Upper lobe of right lung (tissue), 1 donor: Measurements from ENCODE around the gene FAM20A. TPM values are rescaled to one million over a fixed set of nuclear protein-coding genes. Genes with fewer than 3 reads are reported as not detected.
A peak's percentile ranks its signal among the peaks of the same experiment; 100 is the strongest.

Source experiments
- ATAC-seq: fragments of 200-7000 bp; cut with Tn5 transposase; one replicate; pipeline ENCODE4 v1.9.1; 2020; ENCODE audit warnings: mild to moderate bottlenecking, moderate library complexity
- DNase-seq: peaks from one replicate; pipeline ENCODE4 v3.0.0-alpha.2; 2020
- H3K27ac ChIP-seq: fragments of 200-600 bp; one replicate; pipeline ENCODE4 v1.8.0; 2022
- H3K27me3 ChIP-seq: fragments of 200-600 bp; one replicate; pipeline ENCODE4 v1.8.0; 2022; ENCODE audit warnings: mild to moderate bottlenecking
- H3K36me3 ChIP-seq: fragments of 200-600 bp; one replicate; pipeline ENCODE4 v1.8.0; 2022
- H3K4me1 ChIP-seq: fragments of 200-600 bp; one replicate; pipeline ENCODE4 v1.8.0; 2022
- H3K4me3 ChIP-seq: fragments of 200-600 bp; one replicate; pipeline ENCODE4 v1.8.0; 2022; ENCODE audit warnings: mild to moderate bottlenecking
- H3K9me3 ChIP-seq: fragments of 200-600 bp; one replicate; pipeline ENCODE4 v1.8.0; 2022
- intact Hi-C: fragments of 100-400 bp; cut with DNase I; formaldehyde crosslinking; loops from one replicate; pipeline ENCODE4 v1.11.0; 2022
- total RNA-seq: library from RNA; stranded (reverse); fragmentation: NEBNext Ultra II Directional; extraction: Animal tissue kit (Norgen Biotek cat#: 25700); gene quantifications from one replicate; pipeline ENCODE4 v1.2.1, GENCODE V29; 2021
- TF ChIP-seq, protein P1 (sequence below): fragments of 200-600 bp; IDR thresholded peaks from one replicate; pipeline ENCODE4 v1.8.0; 2022; ENCODE audit warnings: antibody characterized with exemption
- donor health status: DM: no; HTN: yes; CAD: no; lungs with severe emphysema.

Gene FAM20A
- total RNA-seq, 1 donor from 2014 or later, result 43.3 TPM

DNA sequence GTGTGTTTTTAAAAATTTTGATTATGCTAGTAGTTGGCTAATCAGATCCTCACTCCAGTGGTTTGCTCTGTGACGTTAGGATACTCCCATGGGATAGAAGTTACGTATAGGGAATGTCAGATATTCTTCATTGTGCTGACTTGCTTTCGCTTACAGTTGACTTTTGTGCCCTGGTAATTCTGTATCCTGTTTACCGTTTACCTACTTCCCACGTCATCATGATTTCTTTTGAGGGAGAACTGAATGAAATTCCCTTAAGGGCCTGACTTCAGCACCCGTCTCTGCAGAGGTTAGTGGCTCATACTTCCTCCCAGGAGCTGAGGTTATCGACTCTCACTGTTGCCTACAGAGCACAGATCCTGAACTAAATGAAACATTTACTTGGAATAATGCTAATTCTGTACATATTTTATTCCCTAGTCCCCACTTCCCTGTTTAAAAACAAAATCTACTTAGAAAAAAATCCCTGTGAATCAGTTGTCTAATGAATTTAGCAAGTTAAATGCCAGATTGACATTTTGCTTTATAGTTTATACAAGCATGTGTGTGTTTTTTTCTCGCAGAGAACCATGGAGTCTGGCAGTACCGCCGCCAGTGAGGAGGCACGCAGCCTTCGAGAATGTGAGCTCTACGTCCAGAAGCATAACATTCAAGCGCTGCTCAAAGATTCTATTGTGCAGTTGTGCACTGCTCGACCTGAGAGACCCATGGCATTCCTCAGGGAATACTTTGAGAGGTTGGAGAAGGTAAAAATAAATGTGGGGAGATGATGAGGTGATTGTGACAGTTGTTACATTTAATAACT lies 86.1 kb downstream of the FAM20A start:
- H3K9me3 ChIP-seq, result no peaks in the 10 kb centered on the region
- H3K4me3 ChIP-seq, result peak overlapping the region; percentile 86
- peak overlapping the region; percentile 100 for H3K27ac ChIP-seq
- DNase-seq (no peak), ATAC-seq (no peak)
- TF ChIP-seq, protein P1, sequence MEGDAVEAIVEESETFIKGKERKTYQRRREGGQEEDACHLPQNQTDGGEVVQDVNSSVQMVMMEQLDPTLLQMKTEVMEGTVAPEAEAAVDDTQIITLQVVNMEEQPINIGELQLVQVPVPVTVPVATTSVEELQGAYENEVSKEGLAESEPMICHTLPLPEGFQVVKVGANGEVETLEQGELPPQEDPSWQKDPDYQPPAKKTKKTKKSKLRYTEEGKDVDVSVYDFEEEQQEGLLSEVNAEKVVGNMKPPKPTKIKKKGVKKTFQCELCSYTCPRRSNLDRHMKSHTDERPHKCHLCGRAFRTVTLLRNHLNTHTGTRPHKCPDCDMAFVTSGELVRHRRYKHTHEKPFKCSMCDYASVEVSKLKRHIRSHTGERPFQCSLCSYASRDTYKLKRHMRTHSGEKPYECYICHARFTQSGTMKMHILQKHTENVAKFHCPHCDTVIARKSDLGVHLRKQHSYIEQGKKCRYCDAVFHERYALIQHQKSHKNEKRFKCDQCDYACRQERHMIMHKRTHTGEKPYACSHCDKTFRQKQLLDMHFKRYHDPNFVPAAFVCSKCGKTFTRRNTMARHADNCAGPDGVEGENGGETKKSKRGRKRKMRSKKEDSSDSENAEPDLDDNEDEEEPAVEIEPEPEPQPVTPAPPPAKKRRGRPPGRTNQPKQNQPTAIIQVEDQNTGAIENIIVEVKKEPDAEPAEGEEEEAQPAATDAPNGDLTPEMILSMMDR, result no peak
- intact Hi-C loops, result no loop called here
- no peaks in the 10 kb centered on the region for H3K27me3 ChIP-seq
- peaks cover 49% of the 10 kb centered on the region for H3K36me3 ChIP-seq
- H3K4me1 ChIP-seq, result peaks cover 44% of the 10 kb centered on the region

DNA sequence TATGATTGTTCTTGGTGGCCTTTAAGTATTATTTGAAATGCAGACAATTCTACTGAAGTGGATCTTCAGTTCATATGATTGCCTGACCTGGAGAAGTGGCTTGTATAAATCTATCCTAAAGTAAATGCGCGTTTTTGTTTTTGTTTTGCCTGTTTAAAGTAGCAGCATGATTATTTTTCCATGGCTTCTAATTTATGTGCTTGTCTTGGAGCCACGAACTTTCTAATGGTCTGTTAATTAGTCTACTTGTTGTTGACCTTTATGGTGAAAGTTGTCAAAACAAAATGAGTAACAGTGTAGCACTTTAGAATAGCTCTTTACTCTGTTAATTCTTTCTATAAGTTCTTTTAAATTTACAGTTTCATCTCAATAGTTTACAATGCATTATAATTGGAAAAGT lies 87.2 kb downstream of the FAM20A start:
- peak overlapping the region; percentile 100 for H3K27ac ChIP-seq
- DNase-seq (no peak), ATAC-seq (no peak)
- H3K4me1 ChIP-seq, result peaks cover 55% of the 10 kb centered on the region
- H3K4me3 ChIP-seq, result peak overlapping the region; percentile 86
- intact Hi-C loops, result no loop called here
- peaks cover 40% of the 10 kb centered on the region for H3K36me3 ChIP-seq
- H3K27me3 ChIP-seq, result no peaks in the 10 kb centered on the region
- TF ChIP-seq, protein P1, result no peak
- no peaks in the 10 kb centered on the region for H3K9me3 ChIP-seq

DNA sequence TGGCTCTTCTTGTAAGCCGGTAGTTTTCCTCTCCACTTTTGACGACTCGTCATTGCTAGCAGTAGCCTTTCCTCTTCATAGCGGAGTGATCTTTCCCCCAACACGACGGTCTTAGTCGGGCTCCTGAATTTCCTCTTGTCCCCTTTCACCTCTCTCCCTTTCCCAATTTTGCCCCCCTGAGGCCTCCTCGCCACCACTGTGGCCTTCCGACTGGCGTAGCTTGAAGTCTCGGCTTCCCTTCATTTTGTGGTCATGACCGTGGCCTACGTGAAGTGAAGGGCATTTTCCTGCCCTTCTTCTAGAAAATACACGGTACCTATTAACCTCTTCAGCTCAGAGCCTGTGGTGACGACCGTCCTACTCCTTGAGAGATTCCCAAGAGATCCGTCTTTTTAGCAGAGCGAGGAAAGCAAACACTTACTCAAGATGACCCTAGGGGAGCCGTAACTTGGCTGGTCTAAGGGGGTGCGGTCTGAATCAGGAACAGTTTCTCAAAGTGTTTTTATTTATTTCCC lies 88.2 kb downstream of the FAM20A start:
- peak overlapping the region; percentile 100 for H3K27ac ChIP-seq
- H3K36me3 ChIP-seq, result peaks cover 31% of the 10 kb centered on the region
- TF ChIP-seq, protein P1, result no peak
- H3K4me1 ChIP-seq, result peaks cover 55% of the 10 kb centered on the region
- DNase-seq, result no peak
- no peaks in the 10 kb centered on the region for H3K27me3 ChIP-seq
- H3K4me3 ChIP-seq, result peak overlapping the region; percentile 86
- no peaks in the 10 kb centered on the region for H3K9me3 ChIP-seq
- ATAC-seq, result peak; percentile 5
- intact Hi-C loops, result no loop called here

DNA sequence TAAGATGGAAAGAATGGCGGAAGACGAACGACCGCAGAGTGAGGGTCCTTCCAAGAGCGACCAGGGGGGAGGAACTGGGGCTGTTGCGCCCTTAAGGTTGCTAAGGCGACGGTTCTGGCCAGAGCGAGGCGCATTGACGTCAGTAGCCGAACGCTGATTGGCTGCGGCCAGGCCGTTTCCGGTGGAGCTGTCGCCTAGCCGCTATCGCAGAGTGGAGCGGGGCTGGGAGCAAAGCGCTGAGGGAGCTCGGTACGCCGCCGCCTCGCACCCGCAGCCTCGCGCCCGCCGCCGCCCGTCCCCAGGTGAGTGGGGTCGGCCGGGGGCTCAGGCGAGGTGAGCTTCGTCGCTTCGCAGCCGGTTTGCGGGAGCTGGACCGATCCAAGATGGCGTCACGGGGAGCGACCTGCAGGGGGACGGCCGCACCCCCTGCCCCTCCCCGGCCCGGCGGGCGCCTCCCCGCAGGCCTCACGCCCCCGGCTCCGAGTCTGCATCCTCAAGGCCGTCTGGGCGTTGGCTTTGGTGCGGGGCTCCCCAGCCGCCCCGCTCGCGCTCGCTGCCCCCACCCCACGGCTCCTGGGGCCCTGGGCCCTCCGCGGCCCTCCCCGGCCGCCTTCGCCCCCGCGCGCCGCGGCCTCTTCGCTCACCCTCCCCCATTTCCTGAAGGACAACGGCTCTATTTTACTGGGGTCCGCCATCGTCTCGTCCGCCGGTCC lies 88.8 kb downstream of the FAM20A start, which contains the start of gene PRKAR1A:
Gene PRKAR1A (plus strand): TSS at position 184 of the 713 bp plus-strand sequence. CDS start 2,970 bp downstream, outside the sequence.
- no peaks in the 10 kb centered on the region for H3K9me3 ChIP-seq
- DNase-seq, result peak; percentile 97
- TF ChIP-seq, protein P1, result no peak
- H3K27me3 ChIP-seq, result no peaks in the 10 kb centered on the region
- H3K36me3 ChIP-seq, result peaks cover 25% of the 10 kb centered on the region
- peaks cover 55% of the 10 kb centered on the region for H3K4me1 ChIP-seq
- peak within 1 kb of the TSS; percentile 100 for H3K27ac ChIP-seq
- intact Hi-C loops, result no loop called here
- ATAC-seq, result peak; percentile 93
- peak within 1 kb of the TSS; percentile 86 for H3K4me3 ChIP-seq

DNA sequence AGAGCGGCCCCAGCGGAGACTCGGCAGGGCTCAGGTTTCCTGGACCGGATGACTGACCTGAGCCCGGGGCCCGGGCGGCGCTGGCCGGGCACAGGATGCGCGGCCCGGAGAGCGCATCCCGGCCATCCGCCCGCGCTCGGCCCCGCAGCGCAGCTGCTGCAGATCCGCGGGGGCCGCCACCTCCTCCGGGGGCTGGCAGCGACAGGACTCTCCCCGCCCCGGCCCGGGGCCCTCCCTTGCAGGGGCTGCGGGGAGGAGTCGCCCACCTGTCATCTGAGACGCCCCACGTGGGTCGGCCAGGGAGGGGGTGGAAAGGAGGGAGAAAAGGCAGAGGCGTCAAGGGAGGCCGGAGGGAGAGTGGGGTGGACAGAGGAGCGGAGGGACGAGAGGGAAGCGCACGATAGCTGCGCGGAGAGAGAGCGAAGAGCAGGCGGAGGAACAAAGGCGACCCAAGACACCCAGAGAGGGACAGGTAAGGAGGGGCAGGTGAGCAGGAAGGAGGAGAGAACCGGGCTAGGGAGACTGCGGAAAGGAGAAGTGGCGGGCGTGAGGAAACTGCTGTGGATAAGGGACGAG lies 89.4 kb downstream of the FAM20A start:
- Histone ChIP-seq H3K27me3 (no peaks in the 10 kb centered on the region), H3K4me1 (peaks cover 48% of the 10 kb centered on the region), H3K9me3 (no peaks in the 10 kb centered on the region), H3K4me3 (peak overlapping the region; percentile 86), H3K27ac (peak overlapping the region; percentile 100), H3K36me3 (peaks cover 18% of the 10 kb centered on the region)
- TF ChIP-seq, protein P1, result no peak
- ATAC-seq, result peak; percentile 73
- intact Hi-C loops, result no loop called here
- peak; percentile 91 for DNase-seq
